HFFc6 (cell line): ENCODE measurements around the gene GRAMD1B. TPM values are rescaled to one million over a fixed set of nuclear protein-coding genes. Genes with fewer than 3 reads are reported as not detected.

Source experiments
- DNase-seq: peaks from one replicate; pipeline ENCODE4 v3.0.0-alpha.2; 2018
- H3K27ac Mint-ChIP-seq: 2 replicates; pipeline ENCODE4 v1.8.0; 2020; ENCODE audit warnings: mild to moderate bottlenecking, mixed read lengths
- H3K27me3 Mint-ChIP-seq: 2 replicates; pipeline ENCODE4 v1.8.0; 2021; ENCODE audit warnings: mild to moderate bottlenecking, moderate library complexity, mixed read lengths; ENCODE audit not compliant: insufficient read depth
- H3K36me3 Mint-ChIP-seq: 2 replicates; pipeline ENCODE4 v1.8.0; 2021; ENCODE audit warnings: low read depth, mixed read lengths
- H3K4me1 Mint-ChIP-seq: 2 replicates; pipeline ENCODE4 v1.8.0; 2020; ENCODE audit warnings: low read depth, mixed read lengths
- H3K4me3 Mint-ChIP-seq: 2 replicates; pipeline ENCODE4 v1.8.0; 2020; ENCODE audit warnings: mild to moderate bottlenecking, moderate library complexity, mixed read lengths
- H3K9me3 Mint-ChIP-seq: 2 replicates; pipeline ENCODE4 v1.8.0; 2020; ENCODE audit warnings: mild to moderate bottlenecking, mixed read lengths
- CTCF ChIP-seq: fragments of 200-600 bp; sonication (generic); IDR thresholded peaks from 2 replicates; pipeline ENCODE4 v1.5.0; 2021; ENCODE audit warnings: antibody characterized with exemption, mild to moderate bottlenecking
- total RNA-seq, 6 experiments: library from RNA; stranded (reverse); fragmentation: NEBNext Ultra II Directional; extraction: Animal tissue kit (Norgen Biotek cat#: 25700); gene quantifications; 2 replicates in 1 of 6; 3 replicates in 5 of 6; pipeline ENCODE4 v1.2.3, GENCODE V29; 2021

GRAMD1B gene
- total RNA-seq, 6 experiments from 2014 or later, result 46.1 to 54.5 (median 51.3) TPM

- Mint-ChIP-seq H3K27ac (no peak overlapping the region), H3K4me3 (no peak overlapping the region), H3K4me1 (peaks cover 70% of the 10 kb centered on the region), H3K9me3 (no peaks in the 10 kb centered on the region), H3K27me3 (peaks cover 4% of the 10 kb centered on the region), H3K36me3 (peaks cover 26% of the 10 kb centered on the region)
- no peak for DNase-seq
- no peak for TF ChIP-seq CTCF
These were observed 102.1 kb downstream of the GRAMD1B start for GRCh38 chr11:123532131-123532530.

DNA sequence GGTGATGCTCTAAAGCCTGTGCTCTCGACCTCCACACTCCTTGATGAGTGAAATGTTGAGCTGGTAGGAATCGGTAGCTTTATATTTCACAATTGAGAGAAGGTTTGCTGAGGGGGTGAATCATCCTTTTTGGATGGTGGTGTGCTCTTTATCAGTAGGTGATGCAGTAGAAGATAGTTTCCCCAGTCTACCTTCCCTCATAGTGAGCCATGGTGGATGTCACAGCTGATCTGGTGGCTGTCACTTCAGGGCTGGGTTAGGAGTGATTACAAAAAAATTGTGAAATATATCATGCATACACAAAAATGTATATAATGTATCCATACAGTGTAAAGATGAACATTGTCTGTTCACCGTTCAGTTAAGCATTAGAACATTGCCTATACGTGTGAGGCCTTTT lies 105.3 kb downstream of the GRAMD1B start:
- Mint-ChIP-seq H3K27ac (no peak overlapping the region), H3K4me1 (peaks cover 65% of the 10 kb centered on the region), H3K27me3 (peaks cover 2% of the 10 kb centered on the region; the same call in 1 of the 2 replicates), H3K36me3 (peaks cover 20% of the 10 kb centered on the region), H3K4me3 (no peak overlapping the region), H3K9me3 (no peaks in the 10 kb centered on the region)
- DNase-seq, result no peak
- TF ChIP-seq CTCF, result no peak

DNA sequence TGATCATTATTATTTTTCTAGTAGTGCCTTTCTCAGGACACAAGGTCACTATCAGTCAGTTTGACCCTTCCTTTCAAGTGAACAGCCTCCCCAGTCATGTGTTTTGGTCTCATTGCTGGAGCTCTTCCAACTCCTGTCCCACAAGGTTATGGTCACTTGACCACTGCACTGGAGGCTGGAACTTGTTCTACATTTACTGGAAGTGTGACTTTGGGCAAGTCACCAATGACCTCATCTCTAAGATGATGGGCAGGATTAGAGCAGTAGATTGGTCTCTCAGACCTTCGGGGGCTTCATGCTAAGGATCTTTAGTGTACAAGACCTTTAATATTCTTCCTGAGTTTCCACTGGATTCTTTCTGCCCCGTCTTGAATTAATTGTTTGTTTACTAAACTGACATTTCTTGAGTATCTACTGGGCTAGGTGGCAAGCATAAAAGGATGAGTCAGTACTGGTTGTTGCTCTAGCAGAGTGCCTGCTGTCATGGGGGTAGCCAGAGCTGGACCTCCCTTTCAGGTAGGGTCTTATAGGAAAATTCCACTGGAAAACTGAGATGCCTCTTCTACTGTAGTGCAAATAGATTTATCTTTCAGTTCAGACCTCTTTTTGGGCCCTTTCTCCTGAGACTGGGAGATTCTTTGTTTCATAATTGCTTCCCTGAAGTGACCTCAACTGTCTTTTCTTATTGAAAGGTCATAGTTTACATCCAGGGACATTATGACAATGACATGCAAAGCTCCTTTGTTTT lies 106.8 kb downstream of the GRAMD1B start:
- no peaks in the 10 kb centered on the region for H3K27me3 Mint-ChIP-seq
- H3K36me3 Mint-ChIP-seq, result peaks cover 13% of the 10 kb centered on the region
- no peaks in the 10 kb centered on the region for H3K9me3 Mint-ChIP-seq
- H3K4me3 Mint-ChIP-seq, result peak overlapping the region; percentile 53
- no peak for TF ChIP-seq CTCF
- peaks cover 62% of the 10 kb centered on the region for H3K4me1 Mint-ChIP-seq
- DNase-seq, result peak; percentile 47
- peak overlapping the region; percentile 73 for H3K27ac Mint-ChIP-seq

GRCh38 chr11:123537726-123538125 lies 107.7 kb downstream of the GRAMD1B start:
- no peak for TF ChIP-seq CTCF
- H3K36me3 Mint-ChIP-seq, result peaks cover 12% of the 10 kb centered on the region
- H3K27ac Mint-ChIP-seq, result peak overlapping the region; percentile 73
- peaks cover 63% of the 10 kb centered on the region for H3K4me1 Mint-ChIP-seq
- peaks cover 3% of the 10 kb centered on the region; the same call in 1 of the 2 replicates for H3K27me3 Mint-ChIP-seq
- H3K4me3 Mint-ChIP-seq, result no peak overlapping the region
- no peaks in the 10 kb centered on the region for H3K9me3 Mint-ChIP-seq
- no peak for DNase-seq

- no peak for TF ChIP-seq CTCF
- Mint-ChIP-seq H3K4me3 (peak overlapping the region; percentile 60), H3K36me3 (peaks cover 9% of the 10 kb centered on the region), H3K4me1 (peaks cover 75% of the 10 kb centered on the region), H3K9me3 (no peaks in the 10 kb centered on the region), H3K27ac (peak overlapping the region; percentile 88), H3K27me3 (peaks cover 5% of the 10 kb centered on the region)
- peak; percentile 88 for DNase-seq
These were observed 113.7 kb downstream of the GRAMD1B start for GRCh38 chr11:123543797-123544196.
